HCT116 (cell line): Measurements from ENCODE around the gene LMOD3. TPM values are rescaled to one million over a fixed set of nuclear protein-coding genes. Genes with fewer than 3 reads are reported as not detected.

Experiments used
- ATAC-seq: fragments of 200-7000 bp; cut with Tn5 transposase; 2 replicates; pipeline ENCODE4 v1.9.1; 2020; ENCODE audit warnings: mild to moderate bottlenecking, moderate library complexity
- BruUV-seq: library from RNA; stranded (reverse); fragments of 400-500 nt; replicated peaks from 2 replicates; lab custom pipeline; 2021; lab: Mats Ljungman, UMichigan
- CTCF ChIA-PET: fragments of 300-600 bp; sonication (Branson Sonifier 250); formaldehyde crosslinking; loops from one replicate; lab custom pipeline; 2021; ENCODE audit warnings: antibody characterized with exemption; lab: Charles Lee
- POLR2A ChIA-PET: fragments of 300-600, 350-600 bp; sonication (Branson Sonifier 250); formaldehyde crosslinking; loops from one replicate; lab custom pipeline; 2021; ENCODE audit warnings: antibody characterized with exemption; lab: Charles Lee
- RAD21 ChIA-PET, 2 experiments: fragments of 300-600 bp; sonication (Branson Sonifier 250); formaldehyde crosslinking; loops; one replicate each; lab custom pipeline; 2023; ENCODE audit warnings: low total read pairs in 2 of 2; ENCODE audit not compliant: uncharacterized antibody in 2 of 2, unreplicated experiment in 2 of 2, low non-redundant PET in 1 of 2; lab: Charles Lee
- DNase-seq: peaks from one replicate; pipeline ENCODE4 v3.0.0-alpha.2; 2010; ENCODE audit warnings: low read depth, low spot score
- H2AFZ ChIP-seq: fragments of 200-600 bp; shearing (Covaris generic), sonication (generic); 2 replicates; pipeline ENCODE4 v1.6.1; 2017; ENCODE audit warnings: low read depth, mixed run types, mixed read lengths, antibody characterized with exemption, low read length; ENCODE audit not compliant: poor library complexity, severe bottlenecking
- H3K27ac ChIP-seq: 2 replicates; pipeline ENCODE4 v1.5.1; 2012; ENCODE audit warnings: low read depth, low read length
- H3K27me3 ChIP-seq: fragments of 200-600 bp; sonication (generic); 2 replicates; pipeline ENCODE4 v1.6.1; 2016; ENCODE audit warnings: mixed run types, low read length, mixed read lengths; ENCODE audit not compliant: insufficient read depth
- H3K36me3 ChIP-seq, 2 experiments: fragments of 200-500 bp in 1 of 2; fragments of 200-600 bp in 1 of 2; sonication (Bioruptor generic) in 1 of 2; sonication (generic) in 1 of 2; 2 replicates each; pipeline versions ENCODE4 v1.5.1 to v1.6.1; 2014 to 2016; ENCODE audit warnings: low read length in 2 of 2, inconsistent platforms in 1 of 2, mixed read lengths in 1 of 2, mixed run types in 1 of 2; ENCODE audit not compliant: insufficient read depth in 2 of 2, control insufficient read depth in 1 of 2
- H3K4me1 ChIP-seq, 2 experiments: fragments of 200-600 bp in 1 of 2; sonication (generic) in 1 of 2; 2 replicates each; pipeline versions ENCODE4 v1.5.1 to v1.6.1; 2012 to 2017; ENCODE audit warnings: low read length in 2 of 2, inconsistent platforms in 1 of 2, mild to moderate bottlenecking in 1 of 2, mixed read lengths in 1 of 2, mixed run types in 1 of 2, moderate library complexity in 1 of 2; ENCODE audit not compliant: insufficient read depth in 2 of 2, control insufficient read depth in 1 of 2
- H3K4me2 ChIP-seq: fragments of 200-600 bp; sonication (generic); 2 replicates; pipeline ENCODE4 v1.6.1; 2017; ENCODE audit warnings: mixed run types, low read length, mixed read lengths
- H3K4me3 ChIP-seq, 2 experiments: fragments of 200-600 bp in 1 of 2; sonication (generic) in 1 of 2; replicated peaks in 1 of 2; 2 replicates each; pipeline ENCODE4 v1.5.1; 2011 to 2016; ENCODE audit warnings: low read length in 2 of 2, control low read depth in 1 of 2, low read depth in 1 of 2, mild to moderate bottlenecking in 1 of 2, mixed read lengths in 1 of 2, mixed run types in 1 of 2
- H3K79me2 ChIP-seq: fragments of 200-600 bp; sonication (generic); 2 replicates; pipeline ENCODE4 v1.6.1; 2017; ENCODE audit warnings: mild to moderate bottlenecking, mixed run types, low read length, moderate library complexity, mixed read lengths; ENCODE audit not compliant: insufficient read depth
- H3K9ac ChIP-seq: fragments of 200-600 bp; sonication (generic); 2 replicates; pipeline ENCODE4 v1.6.1; 2016; ENCODE audit warnings: low read length, mixed read lengths
- H3K9me2 ChIP-seq: fragments of 200-600 bp; sonication (generic), shearing (Covaris generic); 2 replicates; pipeline ENCODE4 v1.6.1; 2017; ENCODE audit warnings: mixed run types, mild to moderate bottlenecking, moderate library complexity; ENCODE audit not compliant: insufficient read depth
- H3K9me3 ChIP-seq, 2 experiments: fragments of 200-500 bp in 1 of 2; fragments of 200-600 bp in 1 of 2; sonication (Bioruptor generic) in 1 of 2; sonication (generic) in 1 of 2; 2 replicates each; pipeline ENCODE4 v1.6.1; 2014 to 2017; ENCODE audit warnings: low read length in 2 of 2, mixed read lengths in 2 of 2, inconsistent platforms in 1 of 2, low read depth in 1 of 2, mild to moderate bottlenecking in 1 of 2, mixed run types in 1 of 2, moderate library complexity in 1 of 2; ENCODE audit not compliant: control insufficient read depth in 1 of 2, insufficient read depth in 1 of 2
- H4K20me1 ChIP-seq: fragments of 200-600 bp; sonication (generic), shearing (Covaris generic); 2 replicates; pipeline ENCODE4 v1.6.1; 2017; ENCODE audit warnings: mixed run types, mild to moderate bottlenecking, moderate library complexity; ENCODE audit not compliant: insufficient read depth
- ATF3 ChIP-seq: IDR thresholded peaks from 2 replicates; pipeline ENCODE4 v1.6.1; 2012
- CBX3 ChIP-seq: IDR thresholded peaks from 2 replicates; pipeline ENCODE4 v1.6.1; 2012; ENCODE audit warnings: low read depth
- CEBPB ChIP-seq: IDR thresholded peaks from 2 replicates; pipeline ENCODE4 v1.6.1; 2012; ENCODE audit warnings: low read depth
- EZH2 ChIP-seq: fragments of 200-600 bp; sonication (generic); IDR thresholded peaks from 2 replicates; pipeline ENCODE4 v1.6.1; 2017; ENCODE audit warnings: antibody characterized with exemption, mixed run types
- TCF7L2 ChIP-seq: IDR thresholded peaks from 2 replicates; pipeline ENCODE4 v1.7.0; 2011; ENCODE audit warnings: borderline replicate concordance, inconsistent platforms; ENCODE audit not compliant: insufficient read depth, insufficient read length; ENCODE audit errors: extremely low read depth
- YY1 ChIP-seq: IDR thresholded peaks from 2 replicates; pipeline ENCODE4 v1.6.1; 2011; ENCODE audit warnings: low read length, low read depth, moderate library complexity, mild to moderate bottlenecking; ENCODE audit not compliant: insufficient replicate concordance; ENCODE audit errors: extremely low read depth
- ZBTB33 ChIP-seq: IDR thresholded peaks from 2 replicates; pipeline ENCODE4 v1.6.1; 2011; ENCODE audit warnings: mild to moderate bottlenecking, low read length, moderate library complexity; ENCODE audit not compliant: insufficient replicate concordance; ENCODE audit errors: extremely low read depth
- intact Hi-C: fragments of 100-400 bp; cut with micrococcal nuclease; formaldehyde crosslinking; loops from 2 replicates; pipeline ENCODE4 v1.10.0; 2022
- total RNA-seq: library from RNA; stranded (reverse); gene quantifications from one replicate; pipeline ENCODE4 v1.2.1, GENCODE V29; 2021; ENCODE audit not compliant: unreplicated experiment
- TF ChIP-seq, protein P1 (sequence below), 3 experiments: fragments of 200-600 bp in 1 of 3; sonication (generic) in 1 of 3; IDR thresholded peaks in 2 of 3; conservative IDR thresholded peaks in 1 of 3; 2 replicates each; pipeline ENCODE4 v1.5.1; 2012 to 2017; ENCODE audit warnings: low read depth in 2 of 3, low read length in 2 of 3, antibody characterized with exemption in 1 of 3, borderline replicate concordance in 1 of 3, control low read depth in 1 of 3, mild to moderate bottlenecking in 1 of 3, mixed read lengths in 1 of 3, mixed run types in 1 of 3, moderate library complexity in 1 of 3; ENCODE audit not compliant: insufficient read depth in 1 of 3

Gene LMOD3
- total RNA-seq, 1 experiment from 2014 or later, result not detected

- TF ChIP-seq, protein P1, sequence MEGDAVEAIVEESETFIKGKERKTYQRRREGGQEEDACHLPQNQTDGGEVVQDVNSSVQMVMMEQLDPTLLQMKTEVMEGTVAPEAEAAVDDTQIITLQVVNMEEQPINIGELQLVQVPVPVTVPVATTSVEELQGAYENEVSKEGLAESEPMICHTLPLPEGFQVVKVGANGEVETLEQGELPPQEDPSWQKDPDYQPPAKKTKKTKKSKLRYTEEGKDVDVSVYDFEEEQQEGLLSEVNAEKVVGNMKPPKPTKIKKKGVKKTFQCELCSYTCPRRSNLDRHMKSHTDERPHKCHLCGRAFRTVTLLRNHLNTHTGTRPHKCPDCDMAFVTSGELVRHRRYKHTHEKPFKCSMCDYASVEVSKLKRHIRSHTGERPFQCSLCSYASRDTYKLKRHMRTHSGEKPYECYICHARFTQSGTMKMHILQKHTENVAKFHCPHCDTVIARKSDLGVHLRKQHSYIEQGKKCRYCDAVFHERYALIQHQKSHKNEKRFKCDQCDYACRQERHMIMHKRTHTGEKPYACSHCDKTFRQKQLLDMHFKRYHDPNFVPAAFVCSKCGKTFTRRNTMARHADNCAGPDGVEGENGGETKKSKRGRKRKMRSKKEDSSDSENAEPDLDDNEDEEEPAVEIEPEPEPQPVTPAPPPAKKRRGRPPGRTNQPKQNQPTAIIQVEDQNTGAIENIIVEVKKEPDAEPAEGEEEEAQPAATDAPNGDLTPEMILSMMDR (IDR thresholded peaks at IDR 0.05 in 2 of 3, conservative IDR thresholded peaks at IDR 0.05 in 1 of 3; ENCODE audit: borderline replicate concordance in 1 of 3, insufficient read depth in 1 of 3, low read depth in 2 of 3, low read length in 2 of 3), result no peak
- TF ChIP-seq CBX3 (no peak), EZH2 (no peak), ATF3 (no peak), TCF7L2 (no peak), CEBPB (no peak), YY1 (no peak)
- TF ChIP-seq, all 23 proteins: peak for 0
Measured at GRCh38 chr3:69063636-69064035, 58.8 kb downstream of the LMOD3 start (continued).

DNA sequence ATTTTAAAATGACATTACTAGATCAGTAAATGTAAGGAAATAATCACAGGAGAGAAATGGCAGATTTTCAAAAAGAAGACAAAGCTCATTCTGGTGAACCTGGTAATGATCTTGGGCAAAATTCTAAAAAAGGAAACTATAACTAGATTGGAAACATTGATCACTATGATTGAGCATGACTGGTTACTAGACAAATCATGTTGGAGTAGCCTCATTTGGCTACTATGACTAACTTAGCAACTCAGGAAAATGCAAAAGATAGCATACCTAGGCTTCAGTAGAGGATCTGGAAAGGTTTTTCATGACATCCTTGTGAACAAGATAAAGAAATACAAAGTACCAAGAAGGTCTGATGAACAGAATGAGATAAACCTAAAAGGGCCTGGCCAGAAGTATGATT, 62.7 kb downstream of the LMOD3 start:
- H3K27me3 ChIP-seq, result no peaks in the 10 kb centered on the region
- H2AFZ ChIP-seq, result no peak overlapping the region
- RAD21 ChIA-PET, result no interaction called here
- H3K36me3 ChIP-seq, result peaks cover 27 to 46% of the 10 kb centered on the region in 2 experiments
- TF ChIP-seq ZBTB33, result no peak
- H3K9me2 ChIP-seq, result no peaks in the 10 kb centered on the region
- intact Hi-C loops, result no loop called here
- POLR2A ChIA-PET, result no interaction called here
- no peak overlapping the region for H3K4me2 ChIP-seq
- H4K20me1 ChIP-seq, result no peaks in the 10 kb centered on the region
- ATAC-seq (no peak), DNase-seq (no peak)
- no peaks in the 10 kb centered on the region for H3K79me2 ChIP-seq
- H3K4me3 ChIP-seq, result no peak overlapping the region
- BruUV-seq, result no TSS peak
- CTCF ChIA-PET, result interaction anchor here (0.6 kb wide), 1 partner anchor 102 kb away, joined by 3 read pairs; no protein-coding TSS in a partner anchor
- H3K9me3 ChIP-seq, result no peaks in the 10 kb centered on the region
- H3K9ac ChIP-seq, result no peak overlapping the region
- H3K4me1 ChIP-seq, result no peaks in the 10 kb centered on the region
- no peak overlapping the region for H3K27ac ChIP-seq
